AML-193 (cell line): ENCODE data around the gene VSTM2B.

Experiments used
- DNase-seq, 2 experiments: peaks; one replicate each; lab custom pipeline; 2025; lab: John Stamatoyannopoulos, UW

VSTM2B gene

GRCh38 chr19:29516358-29516725 lies 9.5 kb upstream of the VSTM2B start:
- DNase-seq: no peak

- DNase-seq: no peak
These were observed 8.9 kb upstream of the VSTM2B start for GRCh38 chr19:29516821-29517395.

GRCh38 chr19:29517412-29517811 lies 8.4 kb upstream of the VSTM2B start:
- DNase-seq: no peak

- DNase-seq: no peak
These were observed 7.8 kb upstream of the VSTM2B start for GRCh38 chr19:29517946-29518345.

GRCh38 chr19:29519146-29519545 lies 6.6 kb upstream of the VSTM2B start:
- no peak for DNase-seq

- no peak for DNase-seq
These were observed 5.9 kb upstream of the VSTM2B start for GRCh38 chr19:29519931-29520330.

GRCh38 chr19:29520390-29520789 lies 5.4 kb upstream of the VSTM2B start:
- DNase-seq: no peak

- no peak for DNase-seq
These were observed 4.3 kb upstream of the VSTM2B start for GRCh38 chr19:29521291-29522075.

- no peak for DNase-seq
These were observed 2.2 kb upstream of the VSTM2B start for GRCh38 chr19:29523568-29523967.

- DNase-seq: no peak
These were observed 1.4 kb upstream of the VSTM2B start for GRCh38 chr19:29524201-29524911.

- no peak for DNase-seq
These were observed 622 bp upstream of the VSTM2B start for GRCh38 chr19:29524912-29525831.

GRCh38 chr19:29526730-29527499 lies 1.1 kb downstream of the VSTM2B start:
- DNase-seq: no peak

GRCh38 chr19:29527500-29528328 lies 1.9 kb downstream of the VSTM2B start:
- no peak for DNase-seq

GRCh38 chr19:29528350-29528945 lies 2.7 kb downstream of the VSTM2B start:
- no peak for DNase-seq

- DNase-seq: no peak
These were observed 3.3 kb downstream of the VSTM2B start for GRCh38 chr19:29528946-29529645.

- no peak for DNase-seq
These were observed 4.1 kb downstream of the VSTM2B start for GRCh38 chr19:29529646-29530539.

- no peak for DNase-seq
These were observed 5.0 kb downstream of the VSTM2B start for GRCh38 chr19:29530540-29531457.
